NOMO-1 treated with DMSO at 0.1 percent for 48 hours (cell line): ENCODE results near the gene STAT6.

Experiments used
- DNase-seq: peaks from one replicate; lab custom pipeline; 2025; ENCODE audit not compliant: unreplicated experiment; lab: John Stamatoyannopoulos, UW

The STAT6 gene

GRCh38 chr12:57104292-57104910 is 6.8 kb downstream of the STAT6 start:
- DNase-seq, result no peak

GRCh38 chr12:57103856-57104255 is 7.3 kb downstream of the STAT6 start:
- no peak for DNase-seq

DNA sequence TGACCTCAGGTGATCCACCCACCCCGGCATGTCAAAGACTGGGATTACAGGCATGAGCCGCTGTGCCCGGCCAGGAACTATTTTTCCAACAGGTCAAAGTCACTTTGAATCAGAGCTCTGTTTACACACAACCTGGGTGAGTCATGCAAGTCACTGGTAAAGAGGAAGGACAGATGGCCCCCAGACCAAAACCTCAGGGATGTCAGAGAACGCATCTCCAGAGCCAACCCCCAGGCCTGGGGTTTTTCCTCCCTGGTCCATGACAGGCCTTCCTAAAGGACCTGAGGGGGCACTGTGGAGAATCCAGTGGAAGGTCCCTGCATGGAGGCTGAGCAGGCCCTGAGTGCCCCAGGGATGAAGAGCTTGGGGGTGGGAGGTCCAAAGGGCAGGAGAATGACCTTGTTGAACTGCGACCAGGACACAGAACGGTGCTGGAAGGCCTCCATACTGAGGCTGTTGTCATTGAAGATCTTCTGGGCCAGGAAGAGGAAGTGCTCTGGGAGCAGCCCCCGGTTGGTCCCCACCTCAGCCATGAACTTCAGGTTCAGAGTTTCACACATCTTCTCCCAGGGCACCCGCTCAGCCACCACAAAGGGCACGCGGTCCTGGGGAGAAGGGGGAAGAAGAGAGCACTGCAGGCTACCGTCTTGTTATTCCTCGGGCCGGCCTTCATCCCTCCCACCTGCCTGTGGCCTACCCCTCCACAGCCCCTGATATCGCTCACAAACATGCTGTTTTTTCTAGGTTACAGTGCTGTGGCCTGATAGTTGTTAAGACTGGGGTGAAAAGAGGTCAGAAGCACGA is 9.1 kb downstream of the STAT6 start:
- DNase-seq, result no peak

GRCh38 chr12:57099766-57100165 is 11.4 kb downstream of the STAT6 start:
- no peak for DNase-seq

GRCh38 chr12:57099047-57099714 is 12.0 kb downstream of the STAT6 start:
- DNase-seq, result no peak

DNA sequence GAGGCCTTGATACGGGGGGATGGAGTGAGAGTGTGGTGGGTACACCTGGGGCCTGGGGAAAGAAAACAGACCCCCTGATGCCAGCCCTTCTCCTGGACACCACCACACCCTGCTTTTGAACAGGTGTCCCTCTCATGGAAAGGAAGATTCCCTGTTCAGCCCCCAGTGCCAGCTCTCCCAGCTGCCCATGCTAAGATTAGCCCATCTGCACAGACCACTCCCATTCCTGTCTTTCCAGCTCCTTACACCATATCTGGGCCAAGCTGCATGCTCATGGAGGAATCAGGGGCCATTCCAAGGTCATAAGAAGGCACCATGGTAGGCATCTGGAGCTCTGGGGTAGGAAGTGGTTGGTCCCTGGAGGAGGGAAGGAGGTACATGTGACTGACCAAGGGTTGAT is 12.6 kb downstream of the STAT6 start:
- DNase-seq, result no peak

DNA sequence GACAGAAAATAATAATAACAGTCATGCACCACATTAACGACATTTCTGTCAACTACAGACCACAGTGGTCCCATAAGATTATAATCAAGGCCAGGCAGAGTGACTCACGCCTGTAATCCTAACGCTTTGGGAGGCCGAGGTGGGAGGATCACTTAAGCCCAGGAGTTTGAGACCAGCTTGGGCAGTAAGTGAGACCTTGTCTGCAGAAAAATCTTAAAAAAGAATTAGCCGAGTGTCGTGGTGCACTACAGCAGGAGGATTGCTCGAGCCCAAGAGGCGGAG is 13.7 kb downstream of the STAT6 start:
- no peak for DNase-seq

DNA sequence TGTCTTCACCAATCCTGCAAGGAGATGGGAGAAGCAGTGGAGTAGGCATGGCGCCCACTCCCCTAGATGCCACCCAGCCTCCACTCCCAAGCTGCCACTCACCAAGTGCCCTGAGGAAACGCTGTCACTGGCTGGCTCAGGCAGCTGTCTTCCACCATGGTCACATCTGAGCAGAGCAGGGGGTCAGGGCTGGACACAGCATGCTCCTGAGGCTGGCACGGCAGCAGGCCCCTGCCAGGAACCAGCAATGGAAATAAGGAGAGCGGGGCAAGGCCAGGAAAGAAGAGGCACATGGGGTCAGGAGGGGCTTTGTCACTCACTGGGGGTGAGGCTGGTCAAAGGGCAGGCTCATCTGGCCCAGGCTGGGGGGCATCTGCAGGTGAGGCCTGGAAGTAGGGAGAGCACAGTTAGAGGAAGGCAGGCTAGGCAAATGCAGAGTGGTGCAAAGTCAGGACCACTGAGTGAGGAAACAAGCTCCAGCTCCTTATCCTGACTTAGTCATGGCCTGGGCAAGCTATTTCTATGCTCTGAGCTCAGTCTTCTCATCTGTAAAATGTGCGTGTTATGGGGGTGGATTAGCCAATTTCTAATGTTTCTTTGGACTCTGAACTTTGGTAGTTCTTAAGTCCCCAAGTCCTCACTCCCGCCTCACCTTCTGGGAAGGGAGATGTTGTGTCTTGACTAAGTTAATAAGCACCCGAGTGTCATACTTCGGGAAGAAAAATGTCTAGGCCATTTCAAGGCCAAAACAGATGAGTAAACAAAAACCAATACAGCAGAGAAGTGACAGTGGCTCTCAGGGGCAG is 14.2 kb downstream of the STAT6 start:
- no peak for DNase-seq

DNA sequence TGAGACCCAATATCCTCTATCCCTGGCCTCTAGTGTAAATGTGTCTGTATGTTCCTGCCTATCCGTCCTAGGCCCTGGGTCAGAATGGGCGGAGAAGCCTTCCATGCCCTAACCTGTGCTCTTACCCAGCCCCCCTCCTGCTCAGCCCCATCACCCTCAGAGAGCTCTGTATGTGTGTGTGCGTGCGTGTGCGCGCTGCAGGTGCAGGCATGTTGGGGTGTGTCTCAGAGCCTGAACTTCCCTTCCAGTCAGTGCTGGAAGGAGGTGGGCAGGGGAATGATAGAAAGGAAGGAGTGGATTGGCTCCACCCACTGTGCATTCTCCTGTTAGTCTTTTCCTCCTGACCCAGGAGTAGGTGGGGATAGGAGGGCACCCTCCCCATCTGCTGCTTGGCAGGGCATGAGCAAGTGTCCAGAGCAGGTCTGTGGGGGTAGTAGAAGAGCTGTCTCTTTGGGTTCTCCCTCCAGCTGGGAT is 15.0 kb downstream of the STAT6 start:
- DNase-seq, result no peak

- DNase-seq, result no peak
These were observed 15.7 kb downstream of the STAT6 start for GRCh38 chr12:57095440-57095839.

DNA sequence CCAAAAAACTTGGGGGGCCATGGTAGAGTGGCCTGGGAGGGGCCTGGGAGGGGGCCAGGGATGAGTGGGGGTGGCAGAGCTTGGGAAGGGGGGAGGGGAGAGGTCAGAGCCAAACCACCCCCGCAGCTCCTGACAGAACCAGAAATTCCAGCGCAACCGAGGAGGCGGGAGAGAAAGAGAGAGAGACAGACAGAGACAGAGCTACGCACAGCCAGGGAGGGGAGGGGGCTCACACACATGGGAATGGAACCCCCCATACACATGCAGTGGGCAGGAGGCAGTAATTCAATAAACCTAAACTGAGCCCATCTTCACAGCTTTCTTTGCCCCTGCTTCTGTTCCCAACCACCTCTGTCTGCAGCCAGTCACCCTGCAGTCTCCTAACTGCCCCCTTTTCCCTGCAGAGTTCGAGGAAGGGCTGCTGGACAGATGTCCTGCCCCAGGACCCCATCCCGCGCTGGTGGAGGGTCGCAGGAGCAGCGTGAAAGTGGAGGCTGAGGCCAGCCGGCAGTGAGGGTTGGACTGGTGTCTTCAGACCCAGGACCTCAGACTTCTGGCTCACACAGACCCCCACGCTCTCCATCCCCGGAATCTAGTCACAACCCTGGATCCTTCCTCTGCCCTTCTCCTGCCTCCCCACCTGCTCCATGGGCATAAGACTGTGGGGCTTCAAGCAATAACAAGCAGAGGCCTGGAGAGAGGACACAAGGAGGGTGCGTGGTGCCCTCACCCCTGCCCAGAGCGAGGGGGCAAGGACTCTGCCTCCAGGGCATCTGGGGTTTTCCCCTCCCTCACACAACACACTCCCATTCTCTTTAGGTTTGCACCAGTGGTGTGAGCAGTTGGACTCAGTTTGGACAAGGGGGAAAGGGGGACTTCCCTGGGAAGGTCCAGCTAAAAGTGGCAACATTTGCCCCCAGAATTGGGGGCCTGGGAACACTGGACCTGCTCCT is 16.7 kb downstream of the STAT6 start:
- no peak for DNase-seq

- peak; percentile 26 for DNase-seq
These were observed 17.6 kb downstream of the STAT6 start for GRCh38 chr12:57093415-57094207.

- no peak for DNase-seq
These were observed 18.2 kb downstream of the STAT6 start for GRCh38 chr12:57092876-57093414.

GRCh38 chr12:57092529-57092862 is 18.7 kb downstream of the STAT6 start:
- DNase-seq, result no peak

DNA sequence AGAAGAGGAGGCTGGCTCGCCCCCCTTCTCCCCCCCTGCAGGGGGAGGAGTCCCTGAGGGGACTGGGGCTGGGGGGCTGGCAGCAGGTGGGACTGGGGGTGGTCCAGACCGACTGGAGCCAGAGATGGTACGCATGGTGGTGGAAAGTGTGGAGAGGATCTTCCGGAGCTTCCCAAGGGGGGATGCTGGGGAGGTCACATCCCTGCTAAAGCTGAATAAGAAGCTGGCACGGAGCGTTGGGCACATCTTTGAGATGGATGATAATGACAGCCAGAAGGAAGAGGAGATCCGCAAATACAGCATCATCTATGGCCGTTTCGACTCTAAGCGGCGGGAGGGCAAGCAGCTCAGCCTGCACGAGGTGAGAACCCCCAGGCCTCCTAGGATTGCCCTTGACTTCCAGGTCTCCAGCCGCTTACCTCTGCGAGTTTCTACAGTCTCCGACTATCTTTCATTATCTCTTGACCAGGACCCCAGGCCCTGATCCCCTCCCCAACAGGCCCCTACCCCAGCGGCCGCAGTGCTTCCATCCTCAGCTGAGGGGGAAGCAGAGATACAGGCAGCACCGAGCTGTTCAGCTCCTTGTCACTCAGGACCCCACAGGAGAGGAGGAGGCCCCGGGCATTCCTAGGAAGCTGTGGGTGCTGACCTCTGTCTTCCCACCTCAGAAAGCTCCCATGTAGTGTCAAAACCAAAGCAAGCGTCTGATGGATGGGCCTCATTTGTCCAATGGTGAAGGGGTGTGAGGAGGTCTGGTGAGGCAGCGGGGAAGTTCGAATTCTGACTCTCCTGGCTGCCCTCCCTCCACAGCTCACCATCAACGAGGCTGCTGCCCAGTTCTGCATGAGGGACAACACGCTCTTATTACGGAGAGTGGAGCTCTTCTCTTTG is 19.3 kb downstream of the STAT6 start:
- DNase-seq, result no peak

DNA sequence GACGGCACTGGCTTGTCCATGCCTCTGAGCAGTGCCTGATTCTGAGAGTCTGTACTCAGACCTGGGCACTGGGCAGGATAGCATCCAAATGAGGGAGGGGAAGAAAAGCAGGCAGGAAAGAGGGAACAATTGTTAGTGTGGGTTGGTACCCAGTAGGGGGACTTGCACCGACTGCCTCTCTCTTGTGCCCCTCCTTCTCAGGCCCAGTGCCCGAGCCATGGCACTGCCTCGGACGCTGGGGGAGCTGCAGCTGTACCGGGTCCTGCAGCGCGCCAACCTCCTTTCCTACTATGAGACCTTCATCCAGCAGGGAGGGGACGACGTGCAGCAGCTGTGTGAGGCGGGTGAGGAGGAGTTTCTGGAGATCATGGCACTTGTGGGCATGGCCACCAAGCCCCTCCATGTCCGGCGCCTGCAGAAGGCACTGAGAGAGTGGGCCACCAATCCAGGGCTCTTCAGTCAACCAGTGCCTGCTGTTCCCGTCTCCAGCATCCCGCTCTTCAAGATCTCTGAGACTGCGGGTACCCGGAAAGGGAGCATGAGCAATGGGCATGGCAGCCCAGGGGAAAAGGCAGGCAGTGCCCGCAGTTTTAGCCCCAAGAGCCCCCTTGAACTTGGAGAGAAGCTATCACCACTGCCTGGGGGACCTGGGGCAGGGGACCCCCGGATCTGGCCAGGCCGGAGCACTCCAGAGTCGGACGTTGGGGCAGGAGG is 20.1 kb downstream of the STAT6 start:
- no peak for DNase-seq

DNA sequence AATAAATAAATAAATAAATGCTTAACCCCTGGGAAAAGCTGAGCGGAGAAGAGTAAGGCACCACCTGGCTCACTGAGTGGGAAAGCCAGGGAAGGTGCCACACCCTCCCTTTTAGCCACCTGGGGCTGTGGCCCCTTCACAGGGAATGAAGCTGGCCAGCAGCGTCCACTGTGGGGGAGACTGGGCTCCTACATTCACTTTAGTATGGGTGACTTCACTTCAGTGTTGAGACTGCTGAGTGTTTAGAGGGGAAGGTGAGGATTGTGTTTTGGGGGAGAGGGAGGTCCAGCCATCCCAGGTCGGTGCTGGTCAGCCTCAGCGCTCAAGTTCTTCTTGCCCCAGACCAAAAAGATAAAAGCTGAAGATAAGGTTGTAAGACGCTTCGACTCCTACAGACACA is 20.7 kb downstream of the STAT6 start:
- no peak for DNase-seq
